GF-D8 (cell line): ENCODE results near the gene ZBTB7B.
"Not testable (repeated sequence)": the region's sequence is repeated elsewhere in the genome, so short reads cannot be mapped to it uniquely, and the experiment has no call there.

Experiments used
- DNase-seq: peaks from one replicate; lab custom pipeline; 2025; lab: John Stamatoyannopoulos, UW

ZBTB7B gene

GRCh38 chr1:154968731-154969130, 33.9 kb upstream of the ZBTB7B start:
- DNase-seq: no peak

- DNase-seq: no peak
Measured at GRCh38 chr1:154969246-154969645, 33.4 kb upstream of the ZBTB7B start.

- no peak for DNase-seq
Measured at GRCh38 chr1:154969860-154970452, 32.6 kb upstream of the ZBTB7B start.

- DNase-seq: no peak
Measured at GRCh38 chr1:154970631-154971340, 31.8 kb upstream of the ZBTB7B start, which contains the start of gene SHC1. SHC1 (minus strand) TSS chr1:154970747; CDS start chr1:154970526, 221 bp downstream.

GRCh38 chr1:154971341-154971998, 31.1 kb upstream of the ZBTB7B start:
- no peak for DNase-seq

- no peak for DNase-seq
Measured at GRCh38 chr1:154972213-154972516, 30.4 kb upstream of the ZBTB7B start.

GRCh38 chr1:154972517-154973343, 29.9 kb upstream of the ZBTB7B start:
- DNase-seq: no peak

- peak; percentile 79 for DNase-seq
Measured at GRCh38 chr1:154973344-154974101, 29.1 kb upstream of the ZBTB7B start.

GRCh38 chr1:154974102-154974807, 28.3 kb upstream of the ZBTB7B start, which contains the start of gene CKS1B:
CKS1B (plus strand) TSS chr1:154974681; CDS start chr1:154974746, 65 bp downstream.
- DNase-seq: peak; percentile 99

- peak; percentile 89 for DNase-seq
Measured at GRCh38 chr1:154974808-154975408, 27.7 kb upstream of the ZBTB7B start.

GRCh38 chr1:154975409-154976059, 27.1 kb upstream of the ZBTB7B start:
- no peak for DNase-seq

- not testable (repeated sequence) for DNase-seq
Measured at GRCh38 chr1:154977762-154978161, 24.8 kb upstream of the ZBTB7B start.

- no peak for DNase-seq
Measured at GRCh38 chr1:154978360-154978759, 24.2 kb upstream of the ZBTB7B start.

- no peak for DNase-seq
Measured at GRCh38 chr1:154982341-154982740, 20.3 kb upstream of the ZBTB7B start.

- DNase-seq: peak; percentile 98
Measured at GRCh38 chr1:154982897-154983648, 19.5 kb upstream of the ZBTB7B start, which contains the start of gene FLAD1. FLAD1 (plus strand) TSS chr1:154983344; CDS start chr1:154983695, 351 bp downstream.

GRCh38 chr1:154983776-154984466, 18.7 kb upstream of the ZBTB7B start:
- DNase-seq: no peak

GRCh38 chr1:154986736-154987135, 15.9 kb upstream of the ZBTB7B start:
- not testable (repeated sequence) for DNase-seq

GRCh38 chr1:154987326-154987725, 15.3 kb upstream of the ZBTB7B start:
- DNase-seq: no peak
